Measurements from ENCODE around the gene TEX28. TPM values are rescaled to one million over a fixed set of nuclear protein-coding genes. Genes with fewer than 3 reads are reported as not detected.

Gene TEX28
- total RNA-seq, 1 donor from 2014 or later: not detected

DNA sequence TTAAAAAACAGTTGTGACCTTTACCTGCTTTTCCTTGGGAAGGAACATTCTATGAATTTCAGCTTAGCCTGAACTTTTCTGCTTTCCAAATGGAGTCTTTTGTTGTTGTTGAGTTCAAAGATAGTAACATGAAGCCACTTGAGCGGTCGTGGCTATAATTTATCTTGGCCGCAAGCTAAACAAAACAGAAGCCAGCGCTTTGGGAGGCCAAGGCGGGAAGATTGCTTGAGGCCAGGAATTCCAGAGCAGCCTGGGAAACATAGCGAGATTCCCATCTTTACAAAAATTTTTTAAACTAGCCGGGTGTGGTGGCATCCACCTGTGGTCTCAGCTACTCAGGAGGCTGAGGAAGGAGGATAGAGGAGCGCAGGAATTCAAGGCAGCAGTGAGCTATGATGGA is 30.6 kb upstream of the TEX28 start:
- TF ChIP-seq, protein P1, sequence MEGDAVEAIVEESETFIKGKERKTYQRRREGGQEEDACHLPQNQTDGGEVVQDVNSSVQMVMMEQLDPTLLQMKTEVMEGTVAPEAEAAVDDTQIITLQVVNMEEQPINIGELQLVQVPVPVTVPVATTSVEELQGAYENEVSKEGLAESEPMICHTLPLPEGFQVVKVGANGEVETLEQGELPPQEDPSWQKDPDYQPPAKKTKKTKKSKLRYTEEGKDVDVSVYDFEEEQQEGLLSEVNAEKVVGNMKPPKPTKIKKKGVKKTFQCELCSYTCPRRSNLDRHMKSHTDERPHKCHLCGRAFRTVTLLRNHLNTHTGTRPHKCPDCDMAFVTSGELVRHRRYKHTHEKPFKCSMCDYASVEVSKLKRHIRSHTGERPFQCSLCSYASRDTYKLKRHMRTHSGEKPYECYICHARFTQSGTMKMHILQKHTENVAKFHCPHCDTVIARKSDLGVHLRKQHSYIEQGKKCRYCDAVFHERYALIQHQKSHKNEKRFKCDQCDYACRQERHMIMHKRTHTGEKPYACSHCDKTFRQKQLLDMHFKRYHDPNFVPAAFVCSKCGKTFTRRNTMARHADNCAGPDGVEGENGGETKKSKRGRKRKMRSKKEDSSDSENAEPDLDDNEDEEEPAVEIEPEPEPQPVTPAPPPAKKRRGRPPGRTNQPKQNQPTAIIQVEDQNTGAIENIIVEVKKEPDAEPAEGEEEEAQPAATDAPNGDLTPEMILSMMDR (IDR thresholded peaks at IDR 0.05; ENCODE audit: borderline replicate concordance): no peak
- H3K9me3 ChIP-seq (replicated peaks): no peaks in the 10 kb centered on the region
- intact Hi-C loops (cut with micrococcal nuclease): no loop called here
- H3K36me3 ChIP-seq: no peaks in the 10 kb centered on the region
- H3K27me3 ChIP-seq (ENCODE audit: low read depth): no peaks in the 10 kb centered on the region
- DNase-seq: no peak
- H3K4me3 ChIP-seq: no peak overlapping the region
- H3K27ac ChIP-seq (replicated peaks): peak overlapping the region; percentile 74
- H3K4me1 ChIP-seq: peaks cover 24% of the 10 kb centered on the region

DNA sequence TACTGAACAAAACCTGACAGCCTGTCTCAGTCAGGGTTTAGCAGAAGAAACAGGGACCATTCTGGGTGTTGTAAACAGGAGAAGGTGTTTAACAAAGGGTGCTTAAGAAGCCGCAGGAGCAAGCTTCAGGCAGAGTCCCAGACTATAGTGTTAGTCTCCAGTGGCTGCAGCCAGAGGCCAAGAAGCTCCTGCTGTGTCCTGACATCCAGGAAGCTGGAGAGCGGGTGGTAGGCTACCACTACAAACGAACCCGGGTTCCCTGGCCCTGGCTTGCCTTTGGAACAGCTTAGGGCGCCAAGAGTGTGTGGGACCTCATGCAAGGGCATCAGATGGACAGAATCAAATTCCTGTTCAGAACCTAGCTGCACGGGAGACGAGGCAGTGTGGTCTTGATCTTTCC is 28.6 kb upstream of the TEX28 start:
- Histone ChIP-seq H3K27me3 (ENCODE audit: low read depth) (no peaks in the 10 kb centered on the region), H3K27ac (replicated peaks) (no peak overlapping the region), H3K36me3 (no peaks in the 10 kb centered on the region), H3K4me1 (peaks cover 24% of the 10 kb centered on the region), H3K9me3 (replicated peaks) (no peaks in the 10 kb centered on the region), H3K4me3 (no peak overlapping the region)
- intact Hi-C loops (cut with micrococcal nuclease): no loop called here
- TF ChIP-seq, protein P1 (IDR thresholded peaks at IDR 0.05; ENCODE audit: borderline replicate concordance): no peak
- no peak for DNase-seq

DNA sequence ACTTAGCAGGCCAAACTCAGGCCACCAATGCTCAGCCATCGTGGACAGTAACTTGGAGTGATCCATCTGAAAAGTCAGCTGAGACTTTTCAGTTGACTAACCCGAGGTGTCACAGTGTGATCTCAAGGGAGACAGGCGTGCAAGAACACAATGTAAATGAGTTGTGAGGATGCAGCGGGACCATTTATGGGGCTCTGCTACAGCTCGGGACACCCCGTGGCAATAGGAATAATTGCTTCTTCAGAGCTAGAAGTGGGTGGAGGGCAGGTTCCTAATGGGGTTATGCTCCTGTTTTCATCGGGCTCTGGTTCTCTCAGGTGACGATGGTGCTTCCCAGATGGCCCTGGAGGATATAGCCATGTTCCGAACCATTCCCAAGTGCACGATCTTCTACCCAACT is 28.0 kb upstream of the TEX28 start:
- H3K27ac ChIP-seq (replicated peaks): no peak overlapping the region
- intact Hi-C loops (cut with micrococcal nuclease): no loop called here
- peaks cover 24% of the 10 kb centered on the region for H3K4me1 ChIP-seq
- no peaks in the 10 kb centered on the region for H3K9me3 ChIP-seq (replicated peaks)
- DNase-seq: no peak
- no peaks in the 10 kb centered on the region for H3K27me3 ChIP-seq (ENCODE audit: low read depth)
- no peak overlapping the region for H3K4me3 ChIP-seq
- H3K36me3 ChIP-seq: no peaks in the 10 kb centered on the region
- TF ChIP-seq, protein P1 (IDR thresholded peaks at IDR 0.05; ENCODE audit: borderline replicate concordance): no peak

DNA sequence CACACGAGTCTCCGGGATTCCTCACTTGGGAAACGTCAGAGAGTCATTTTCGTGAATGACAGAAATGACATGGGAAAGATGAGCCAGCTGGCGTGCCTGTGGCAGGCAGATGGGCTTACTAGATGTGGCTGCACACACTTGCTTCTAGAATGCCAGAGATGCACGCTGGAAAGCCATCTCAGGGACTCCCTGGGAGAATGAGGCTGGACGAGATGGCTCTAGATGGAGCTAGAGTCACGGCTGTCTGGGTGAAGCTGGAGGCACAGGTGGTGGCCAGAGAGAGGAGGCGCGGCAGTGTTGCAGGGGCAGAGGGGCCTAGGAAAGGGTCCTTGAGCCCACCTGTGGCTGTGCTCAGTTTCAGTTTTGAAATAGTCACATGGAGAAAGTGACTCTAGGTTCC is 26.7 kb upstream of the TEX28 start:
- H3K9me3 ChIP-seq (replicated peaks): no peaks in the 10 kb centered on the region
- intact Hi-C loops (cut with micrococcal nuclease): no loop called here
- no peak for DNase-seq
- no peak overlapping the region for H3K27ac ChIP-seq (replicated peaks)
- TF ChIP-seq, protein P1 (IDR thresholded peaks at IDR 0.05; ENCODE audit: borderline replicate concordance): peak; percentile 43
- H3K4me3 ChIP-seq: no peak overlapping the region
- H3K36me3 ChIP-seq: no peaks in the 10 kb centered on the region
- no peaks in the 10 kb centered on the region for H3K27me3 ChIP-seq (ENCODE audit: low read depth)
- peaks cover 16% of the 10 kb centered on the region for H3K4me1 ChIP-seq

DNA sequence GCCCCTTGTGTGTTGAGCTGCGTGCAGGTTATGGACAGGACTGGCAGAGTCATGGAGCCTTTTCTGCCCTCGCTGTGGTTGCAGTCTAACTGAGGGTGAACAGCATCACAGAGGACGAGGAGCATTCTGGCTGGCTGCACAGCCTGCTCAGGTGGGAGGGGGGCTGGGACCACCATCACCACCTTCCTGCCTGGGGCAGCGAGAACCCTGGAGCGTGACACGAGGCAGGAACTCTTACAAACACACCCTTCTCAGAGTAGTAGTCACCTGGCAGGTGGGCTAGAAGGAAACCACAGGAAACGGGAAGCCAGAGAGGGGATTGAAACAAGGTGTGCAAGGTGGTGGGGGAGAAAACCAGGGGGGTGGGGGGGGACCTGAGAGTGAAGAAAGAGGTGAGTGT is 26.2 kb upstream of the TEX28 start:
- H3K36me3 ChIP-seq: no peaks in the 10 kb centered on the region
- no peaks in the 10 kb centered on the region for H3K9me3 ChIP-seq (replicated peaks)
- H3K4me1 ChIP-seq: peaks cover 11% of the 10 kb centered on the region
- TF ChIP-seq, protein P1 (IDR thresholded peaks at IDR 0.05; ENCODE audit: borderline replicate concordance): no peak
- no peaks in the 10 kb centered on the region for H3K27me3 ChIP-seq (ENCODE audit: low read depth)
- no peak overlapping the region for H3K27ac ChIP-seq (replicated peaks)
- H3K4me3 ChIP-seq: no peak overlapping the region
- intact Hi-C loops (cut with micrococcal nuclease): no loop called here
- no peak for DNase-seq

DNA sequence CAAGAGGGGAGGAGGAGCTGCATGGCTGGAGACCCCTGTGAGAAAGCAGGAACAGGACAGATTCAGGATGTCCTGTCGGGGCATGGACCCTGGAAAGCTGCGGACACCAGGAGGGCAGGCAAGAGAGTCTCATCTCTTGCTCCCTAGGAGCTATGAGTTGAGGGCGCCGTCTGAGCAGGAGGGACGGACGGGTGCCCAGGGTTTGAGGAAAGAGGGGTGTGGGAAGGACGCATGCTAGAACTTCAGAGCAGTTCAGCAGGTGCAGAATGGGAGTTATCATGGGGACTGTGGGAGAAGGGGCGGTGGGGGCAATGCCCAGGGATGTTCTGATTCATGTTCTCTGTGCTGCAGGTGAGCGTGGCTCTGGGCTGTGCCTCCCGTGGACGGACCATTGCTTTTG is 25.5 kb upstream of the TEX28 start:
- no peaks in the 10 kb centered on the region for H3K36me3 ChIP-seq
- no peaks in the 10 kb centered on the region for H3K9me3 ChIP-seq (replicated peaks)
- DNase-seq: no peak
- H3K27me3 ChIP-seq (ENCODE audit: low read depth): no peaks in the 10 kb centered on the region
- intact Hi-C loops (cut with micrococcal nuclease): no loop called here
- TF ChIP-seq, protein P1 (IDR thresholded peaks at IDR 0.05; ENCODE audit: borderline replicate concordance): no peak
- no peak overlapping the region for H3K27ac ChIP-seq (replicated peaks)
- no peak overlapping the region for H3K4me3 ChIP-seq
- H3K4me1 ChIP-seq: peaks cover 5% of the 10 kb centered on the region

Measured in left ventricle myocardium inferior (tissue), 1 donor.